ENCODE measurements around the gene GPATCH3. TPM values are rescaled to one million over a fixed set of nuclear protein-coding genes. Genes with fewer than 3 reads are reported as not detected.

The GPATCH3 gene
- total and polyA plus RNA-seq, 2 donors (not counting 3 experiments of a cell fraction or from before 2014, with no cell fraction given): 12.1 to 17.7 TPM

DNA sequence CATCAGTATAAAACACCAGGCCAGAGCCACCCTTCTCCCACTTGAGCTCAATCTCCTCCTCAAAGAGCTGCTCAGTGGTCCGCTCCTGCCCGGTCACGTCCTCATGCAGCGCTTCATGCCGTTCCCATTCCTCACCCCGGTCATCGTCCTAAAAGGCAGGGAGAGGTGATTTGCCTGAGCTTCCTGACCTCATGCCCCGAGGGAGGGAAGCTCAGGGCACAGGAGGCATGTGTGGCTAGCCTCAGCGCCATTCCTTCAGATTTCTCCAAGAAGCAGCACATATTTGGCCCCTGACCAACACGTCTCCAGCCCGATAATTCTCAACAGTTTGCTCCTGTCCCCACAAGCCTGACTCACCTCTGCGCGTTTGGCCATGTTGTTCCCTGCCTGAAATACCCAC, 6.0 kb downstream of the GPATCH3 start:
- Histone ChIP-seq H3K9me3 (replicated peaks; ENCODE audit: control insufficient read depth, insufficient read depth, low read length) (no peaks in the 10 kb centered on the region), H3K27me3 (ENCODE audit: control insufficient read depth in 2 of 2, insufficient read depth in 2 of 2, low read length in 2 of 2) (no peaks in the 10 kb centered on the region), H3K9me1 (replicated peaks; ENCODE audit: control insufficient read depth, extremely low read depth, insufficient read depth, low read length) (no peaks in the 10 kb centered on the region), H3K4me2 (ENCODE audit: insufficient read depth, low read length) (no peak overlapping the region), H2AFZ (ENCODE audit: low read depth, low read length) (no peak overlapping the region), H3K4me1 (ENCODE audit: control insufficient read depth, extremely low read depth, insufficient read depth, low read length) (peaks cover 8% of the 10 kb centered on the region), H3K79me2 (ENCODE audit: control insufficient read depth, insufficient read depth, low read length) (peaks cover 16% of the 10 kb centered on the region), H3K27ac (ENCODE audit: insufficient read depth, low read depth, low read length) (no peak overlapping the region), H3K36me3 (ENCODE audit: control insufficient read depth in 2 of 2, extremely low read depth in 1 of 2, insufficient read depth in 2 of 2, low read length in 2 of 2) (peaks cover 0 to 25% of the 10 kb centered on the region in 2 experiments), H3K4me3 (replicated peaks in 1 of 3; ENCODE audit: insufficient read depth in 1 of 3, low read depth in 1 of 3, low read length in 3 of 3) (no peak overlapping the region), H4K20me1 (replicated peaks; ENCODE audit: control insufficient read depth, extremely low read depth, insufficient read depth, low read length) (no peaks in the 10 kb centered on the region), H3K9ac (replicated peaks; ENCODE audit: extremely low read depth, insufficient read depth, low read length) (no peak overlapping the region)
- TF ChIP-seq MYC (IDR thresholded peaks at IDR 0.05; ENCODE audit: low read depth, low read length): no peak
- TF ChIP-seq, protein P1, sequence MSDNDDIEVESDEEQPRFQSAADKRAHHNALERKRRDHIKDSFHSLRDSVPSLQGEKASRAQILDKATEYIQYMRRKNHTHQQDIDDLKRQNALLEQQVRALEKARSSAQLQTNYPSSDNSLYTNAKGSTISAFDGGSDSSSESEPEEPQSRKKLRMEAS (IDR thresholded peaks at IDR 0.05; ENCODE audit: insufficient read depth, insufficient read length): no peak
- no peak for TF ChIP-seq POLR2AphosphoS5 (IDR thresholded peaks at IDR 0.05; ENCODE audit: insufficient read depth, low read depth, low read length)
- TF ChIP-seq GATA2 (IDR thresholded peaks at IDR 0.05; ENCODE audit: insufficient read depth, insufficient read length, low read depth, low read length): no peak
- no peak for TF ChIP-seq JUN (IDR thresholded peaks at IDR 0.05; ENCODE audit: borderline replicate concordance, insufficient read depth, insufficient read length, low read depth)
- TF ChIP-seq, protein P2, sequence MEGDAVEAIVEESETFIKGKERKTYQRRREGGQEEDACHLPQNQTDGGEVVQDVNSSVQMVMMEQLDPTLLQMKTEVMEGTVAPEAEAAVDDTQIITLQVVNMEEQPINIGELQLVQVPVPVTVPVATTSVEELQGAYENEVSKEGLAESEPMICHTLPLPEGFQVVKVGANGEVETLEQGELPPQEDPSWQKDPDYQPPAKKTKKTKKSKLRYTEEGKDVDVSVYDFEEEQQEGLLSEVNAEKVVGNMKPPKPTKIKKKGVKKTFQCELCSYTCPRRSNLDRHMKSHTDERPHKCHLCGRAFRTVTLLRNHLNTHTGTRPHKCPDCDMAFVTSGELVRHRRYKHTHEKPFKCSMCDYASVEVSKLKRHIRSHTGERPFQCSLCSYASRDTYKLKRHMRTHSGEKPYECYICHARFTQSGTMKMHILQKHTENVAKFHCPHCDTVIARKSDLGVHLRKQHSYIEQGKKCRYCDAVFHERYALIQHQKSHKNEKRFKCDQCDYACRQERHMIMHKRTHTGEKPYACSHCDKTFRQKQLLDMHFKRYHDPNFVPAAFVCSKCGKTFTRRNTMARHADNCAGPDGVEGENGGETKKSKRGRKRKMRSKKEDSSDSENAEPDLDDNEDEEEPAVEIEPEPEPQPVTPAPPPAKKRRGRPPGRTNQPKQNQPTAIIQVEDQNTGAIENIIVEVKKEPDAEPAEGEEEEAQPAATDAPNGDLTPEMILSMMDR (IDR thresholded peaks at IDR 0.05; ENCODE audit: extremely low read depth in 1 of 2, insufficient read depth in 1 of 2, low read depth in 1 of 2, low read length in 2 of 2): no peak
- TF ChIP-seq POLR2A (IDR thresholded peaks at IDR 0.05; ENCODE audit: low read depth, low read length): no peak
- no peak for TF ChIP-seq EZH2 (IDR thresholded peaks at IDR 0.05; ENCODE audit: borderline replicate concordance, low read depth, low read length, severe bottlenecking)
- no peak for TF ChIP-seq FOS (IDR thresholded peaks at IDR 0.05; ENCODE audit: borderline replicate concordance, insufficient read depth, low read length)
- dilution Hi-C loops (cut with MboI; ENCODE audit: extremely low pct_ligation_motif_present, low sequenced_read_pairs) (no loop called here), intact Hi-C loops (cut with micrococcal nuclease) (no loop called here)
- ChIA-PET CTCF (no interaction called here), POLR2A (no interaction called here)
- BruUV-seq (replicated peaks): no TSS peak
- no peak for DNase-seq (ENCODE audit: low read depth, low spot score)
- no peak for FAIRE-seq

All from endothelial cell of umbilical vein (primary cell).